H9 (cell line): ENCODE measurements around the gene SLC25A39. TPM values are rescaled to one million over a fixed set of nuclear protein-coding genes. Genes with fewer than 3 reads are reported as not detected.
"Not testable (repeated sequence)": the region's sequence is repeated elsewhere in the genome, so short reads cannot be mapped to it uniquely, and the experiment has no call there.

ENCODE experiments used
- DNase-seq: peaks from one replicate; pipeline ENCODE4 v3.0.0-alpha.2; 2017
- H2AFZ ChIP-seq: one replicate; pipeline ENCODE4 v1.6.1; 2013; ENCODE audit warnings: mild to moderate bottlenecking, low read length, control low read depth, moderate library complexity
- H2AK5ac ChIP-seq: 2 replicates; pipeline ENCODE4 v1.6.1; 2013; ENCODE audit warnings: low read length, control low read depth, mixed read lengths; ENCODE audit not compliant: insufficient read length
- H2BK120ac ChIP-seq: one replicate; pipeline ENCODE4 v1.6.1; 2013; ENCODE audit warnings: low read depth, mild to moderate bottlenecking, low read length, control low read depth, inconsistent platforms; ENCODE audit not compliant: poor library complexity, severe bottlenecking
- H2BK12ac ChIP-seq: 2 replicates; pipeline ENCODE4 v1.6.1; 2013; ENCODE audit warnings: low read length, control low read depth, mixed read lengths, low read depth; ENCODE audit not compliant: insufficient read length
- H2BK15ac ChIP-seq: 2 replicates; pipeline ENCODE4 v1.6.1; 2013; ENCODE audit warnings: low read depth, low read length, control low read depth
- H2BK20ac ChIP-seq: one replicate; pipeline ENCODE4 v1.6.1; 2013; ENCODE audit warnings: low read depth, mild to moderate bottlenecking, low read length, control low read depth, inconsistent platforms; ENCODE audit not compliant: poor library complexity, severe bottlenecking
- H2BK5ac ChIP-seq: 2 replicates; pipeline ENCODE4 v1.6.1; 2013; ENCODE audit warnings: low read length, control low read depth, mixed read lengths; ENCODE audit not compliant: insufficient read length
- H3K14ac ChIP-seq: 2 replicates; pipeline ENCODE4 v1.6.1; 2013; ENCODE audit warnings: low read length, control low read depth; ENCODE audit not compliant: insufficient read depth
- H3K18ac ChIP-seq: 2 replicates; pipeline ENCODE4 v1.6.1; 2013; ENCODE audit warnings: low read depth, mild to moderate bottlenecking, mixed read lengths, low read length, control low read depth; ENCODE audit not compliant: insufficient read length
- H3K23ac ChIP-seq: 2 replicates; pipeline ENCODE4 v1.6.1; 2013; ENCODE audit warnings: low read length, control low read depth, mixed read lengths, low read depth; ENCODE audit not compliant: insufficient read length
- H3K23me2 ChIP-seq: 2 replicates; pipeline ENCODE4 v1.6.1; 2013; ENCODE audit warnings: low read depth, mild to moderate bottlenecking, mixed read lengths, low read length, control low read depth; ENCODE audit not compliant: insufficient read length, poor library complexity, severe bottlenecking
- H3K27ac ChIP-seq: 2 replicates; pipeline ENCODE4 v1.5.1; 2013; ENCODE audit warnings: low read length, control low read depth, mixed read lengths, low read depth; ENCODE audit not compliant: insufficient read length
- H3K27me3 ChIP-seq: 2 replicates; pipeline ENCODE4 v1.6.1; 2013; ENCODE audit warnings: low read length, control low read depth, inconsistent platforms; ENCODE audit not compliant: insufficient read depth
- H3K4ac ChIP-seq: 2 replicates; pipeline ENCODE4 v1.6.1; 2013; ENCODE audit warnings: low read depth, mild to moderate bottlenecking, control low read depth, inconsistent platforms, low read length, moderate library complexity
- H3K4me1 ChIP-seq: 2 replicates; pipeline ENCODE4 v1.6.1; 2013; ENCODE audit warnings: low read length, control low read depth, inconsistent platforms; ENCODE audit not compliant: insufficient read depth
- H3K4me2 ChIP-seq: 2 replicates; pipeline ENCODE4 v1.6.1; 2013; ENCODE audit warnings: low read length, control low read depth, mixed read lengths; ENCODE audit not compliant: insufficient read length, insufficient read depth
- H3K56ac ChIP-seq: 2 replicates; pipeline ENCODE4 v1.6.1; 2013; ENCODE audit warnings: low read depth, mild to moderate bottlenecking, mixed read lengths, low read length, control low read depth; ENCODE audit not compliant: insufficient read length
- H3K79me1 ChIP-seq: 2 replicates; pipeline ENCODE4 v1.6.1; 2013; ENCODE audit warnings: low read depth, mild to moderate bottlenecking, moderate library complexity, low read length, control low read depth, inconsistent platforms; ENCODE audit not compliant: insufficient read depth, poor library complexity, severe bottlenecking
- H3K79me2 ChIP-seq: 2 replicates; pipeline ENCODE4 v1.6.1; 2013; ENCODE audit warnings: low read length, control low read depth, inconsistent platforms; ENCODE audit not compliant: insufficient read depth
- H3K9ac ChIP-seq: 2 replicates; pipeline ENCODE4 v1.6.1; 2013; ENCODE audit warnings: low read length, control low read depth, mixed read lengths; ENCODE audit not compliant: insufficient read length; ENCODE audit errors: extremely low read depth
- H3K9me3 ChIP-seq: one replicate; pipeline ENCODE4 v1.6.1; 2013; ENCODE audit warnings: low read depth, low read length, inconsistent platforms; ENCODE audit not compliant: control insufficient read depth
- H3T11ph ChIP-seq: one replicate; pipeline ENCODE4 v1.6.1; 2013; ENCODE audit warnings: mild to moderate bottlenecking, low read length, control low read depth, inconsistent platforms
- H4K20me1 ChIP-seq: one replicate; pipeline ENCODE4 v1.6.1; 2013; ENCODE audit not compliant: control insufficient read depth, insufficient read length, insufficient read depth
- H4K5ac ChIP-seq: 2 replicates; pipeline ENCODE4 v1.6.1; 2013; ENCODE audit warnings: low read depth, mild to moderate bottlenecking, mixed read lengths, low read length, control low read depth; ENCODE audit not compliant: insufficient read length
- H4K8ac ChIP-seq: replicated peaks from 2 replicates; pipeline ENCODE4 v1.6.1; 2013; ENCODE audit warnings: low read length, control low read depth, mixed read lengths, low read depth; ENCODE audit not compliant: insufficient read length
- H4K91ac ChIP-seq: 2 replicates; pipeline ENCODE4 v1.6.1; 2013; ENCODE audit warnings: low read depth, mild to moderate bottlenecking, moderate library complexity, mixed read lengths, low read length, control low read depth; ENCODE audit not compliant: insufficient read length
- H3K27ac Mint-ChIP-seq, 3 experiments: 2 replicates in 2 of 3; 3 replicates in 1 of 3; pipeline ENCODE4 v1.8.0; 2020 to 2021; ENCODE audit warnings: mixed read lengths in 3 of 3, mild to moderate bottlenecking in 1 of 3, moderate library complexity in 1 of 3
- H3K27me3 Mint-ChIP-seq: 2 replicates; pipeline ENCODE4 v1.8.0; 2021; ENCODE audit warnings: low read depth, mild to moderate bottlenecking, moderate library complexity, mixed read lengths
- H3K36me3 Mint-ChIP-seq, 3 experiments: 2 replicates in 2 of 3; 3 replicates in 1 of 3; pipeline ENCODE4 v1.8.0; 2020 to 2021; ENCODE audit warnings: low read depth in 3 of 3, mixed read lengths in 3 of 3; ENCODE audit not compliant: insufficient read depth in 1 of 3
- H3K4me1 Mint-ChIP-seq, 2 experiments: 2 replicates each; pipeline ENCODE4 v1.8.0; 2020; ENCODE audit warnings: mixed read lengths in 2 of 2
- H3K4me3 Mint-ChIP-seq, 2 experiments: 2 replicates in 1 of 2; 3 replicates in 1 of 2; pipeline ENCODE4 v1.8.0; 2020 to 2021; ENCODE audit warnings: mild to moderate bottlenecking in 2 of 2, mixed read lengths in 2 of 2, moderate library complexity in 1 of 2
- H3K9me3 Mint-ChIP-seq, 2 experiments: 2 replicates in 1 of 2; 3 replicates in 1 of 2; pipeline ENCODE4 v1.8.0; 2020; ENCODE audit warnings: mild to moderate bottlenecking in 2 of 2, mixed read lengths in 2 of 2, moderate library complexity in 1 of 2
- WGBS: extraction: QIAGEN DNeasy Blood & Tissue Kit; methylation state at CpG from one replicate; pipeline ENCODE4 v1.1.7; 2013; ENCODE audit warnings: missing lambda C conversion rate, low lambda C conversion rate, mixed read lengths; ENCODE audit not compliant: insufficient read length; ENCODE audit errors: extremely low coverage; 5-methylcytosine and 5-hydroxymethylcytosine counted together
- total RNA-seq: library from RNA; stranded (reverse); gene quantifications from 2 replicates; pipeline ENCODE4 v1.2.1, GENCODE V29; 2021

Gene SLC25A39
- total RNA-seq, 1 experiment from 2014 or later, result 227 TPM

GRCh38 chr17:44329516-44329915 lies 4.9 kb upstream of the SLC25A39 start:
- not testable (repeated sequence) for H3K4me3 Mint-ChIP-seq, H2AK5ac ChIP-seq, H3K4me1 ChIP-seq, H3K27ac ChIP-seq, H3K4me2 ChIP-seq, H4K20me1 ChIP-seq, H3K14ac ChIP-seq, H4K91ac ChIP-seq, H4K5ac ChIP-seq, H3K9me3 ChIP-seq, H2AFZ ChIP-seq, H3K36me3 Mint-ChIP-seq, H3K79me2 ChIP-seq, H3K18ac ChIP-seq, H3K9me3 Mint-ChIP-seq, H3K27ac Mint-ChIP-seq, H2BK120ac ChIP-seq, H2BK15ac ChIP-seq, H2BK20ac ChIP-seq, H3K9ac ChIP-seq, H2BK5ac ChIP-seq, H3T11ph ChIP-seq, H4K8ac ChIP-seq, H2BK12ac ChIP-seq, H3K27me3 ChIP-seq, H3K79me1 ChIP-seq, H3K23ac ChIP-seq, H3K23me2 ChIP-seq, DNase-seq, H3K4ac ChIP-seq, H3K56ac ChIP-seq
- no CpG with 5 or more reads among the region's 7 CpGs for WGBS
- peaks cover 19% of the 10 kb centered on the region for H3K27me3 Mint-ChIP-seq
- peaks cover 15 to 24% of the 10 kb centered on the region in 2 experiments for H3K4me1 Mint-ChIP-seq
